ENCODE results near the gene OR4D2. TPM values are rescaled to one million over a fixed set of nuclear protein-coding genes. Genes with fewer than 3 reads are reported as not detected.

The OR4D2 gene
- total and polyA plus RNA-seq, 2 of the 4 experiments (the other 2 are of a cell fraction): not detected

DNA sequence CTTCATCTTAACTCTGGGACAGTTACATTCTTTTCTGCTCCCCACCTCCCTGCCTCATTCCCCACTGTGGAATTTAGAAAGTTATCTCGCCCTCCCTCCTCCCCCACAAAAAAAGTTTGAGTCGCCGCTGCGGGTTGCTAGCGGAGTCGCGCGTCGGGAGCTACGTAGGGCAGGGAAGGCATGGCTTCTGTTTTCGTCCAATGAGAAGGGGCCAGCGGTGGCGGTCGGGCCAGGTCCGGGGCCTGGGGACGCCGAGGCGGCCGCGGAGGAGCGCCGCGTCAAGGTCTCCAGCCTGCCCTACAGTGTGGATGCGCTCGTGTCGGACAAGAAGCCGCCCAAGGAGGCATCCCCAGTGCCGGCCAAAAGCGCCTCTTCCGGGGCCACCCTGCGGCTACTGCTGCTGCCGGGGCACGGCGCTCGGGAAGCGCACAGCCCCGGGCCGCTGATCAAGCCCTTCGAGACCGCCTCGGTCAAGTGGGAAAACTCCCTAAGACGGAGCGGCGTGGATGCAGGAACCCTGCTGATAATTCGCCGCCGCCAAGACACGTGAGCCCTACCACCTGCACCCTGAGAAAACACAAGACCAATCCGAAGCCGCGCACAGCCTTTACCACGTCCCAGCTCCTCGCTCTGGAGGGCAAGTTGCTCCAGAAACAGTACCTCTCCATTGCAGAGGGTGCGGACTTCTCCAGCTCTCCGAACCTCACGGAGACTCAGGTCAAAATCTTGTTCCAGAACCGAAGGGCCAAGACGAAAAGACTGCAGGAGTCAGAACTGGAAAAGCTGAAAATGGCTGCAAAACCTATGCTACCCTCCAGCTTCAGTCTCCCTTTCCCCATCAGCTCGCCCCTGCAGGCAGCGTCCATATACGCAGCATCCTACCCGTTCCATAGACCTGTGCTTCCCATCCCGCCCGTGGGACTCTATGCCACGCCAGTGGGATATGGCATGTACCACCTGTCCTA lies 9.7 kb upstream of the OR4D2 start (continued):
- no peak for TF ChIP-seq MAZ (IDR thresholded peaks at IDR 0.05; ENCODE audit: borderline replicate concordance, low read depth, low read length)

DNA sequence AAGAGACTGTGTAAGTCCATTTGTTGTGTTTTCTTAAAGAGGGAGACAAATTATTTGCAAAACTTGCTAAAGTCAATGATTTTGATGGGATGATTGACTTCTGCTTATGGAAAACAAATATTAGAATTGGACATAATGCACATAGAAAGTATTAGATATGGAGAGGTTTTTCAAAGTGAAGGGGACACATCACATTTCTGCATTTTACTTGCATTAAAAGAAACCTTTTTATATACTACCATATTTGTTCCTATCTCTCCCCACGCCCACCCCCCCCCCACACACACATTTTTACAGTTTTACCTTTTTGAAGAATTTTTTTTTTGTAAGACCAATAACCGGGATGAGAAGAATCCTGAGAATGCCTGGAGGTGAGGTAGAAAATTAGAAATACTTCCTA lies 8.6 kb upstream of the OR4D2 start:
- Histone ChIP-seq H4K8ac (ENCODE audit: low read depth in 2 of 2, low read length in 2 of 2) (no peak overlapping the region), H3K4me3 (ENCODE audit: insufficient read depth, low read depth, low read length) (no peak overlapping the region), H2AK9ac (replicated peaks; ENCODE audit: low read depth, low read length, poor library complexity) (no peak overlapping the region), H3K4ac (ENCODE audit: low read depth, low read length) (no peak overlapping the region), H3K9ac (ENCODE audit: low read depth, low read length) (no peak overlapping the region), H3K23ac (ENCODE audit: low read depth, low read length) (no peak overlapping the region), H3K4me2 (ENCODE audit: low read depth, low read length) (no peak overlapping the region), H2AK5ac (ENCODE audit: low read depth, low read length) (no peak overlapping the region), H3K27ac (ENCODE audit: insufficient read depth, low read length) (no peak overlapping the region), H2BK5ac (ENCODE audit: low read depth, low read length, poor library complexity, severe bottlenecking) (no peak overlapping the region), H4K20me1 (ENCODE audit: insufficient read depth, low read length) (no peaks in the 10 kb centered on the region), H3K27me3 (ENCODE audit: control insufficient read depth, insufficient read depth, low read length) (peaks cover 25% of the 10 kb centered on the region), H3K9me3 (ENCODE audit: control insufficient read depth, insufficient read depth, low read length) (no peaks in the 10 kb centered on the region), H4K91ac (ENCODE audit: insufficient read depth, low read depth, low read length) (no peak overlapping the region), H3K18ac (ENCODE audit: low read depth, low read length) (no peak overlapping the region), H3K14ac (replicated peaks; ENCODE audit: low read depth, low read length) (no peak overlapping the region), H3K36me3 (ENCODE audit: control insufficient read depth, insufficient read depth, low read length) (no peaks in the 10 kb centered on the region), H2BK120ac (ENCODE audit: low read depth, low read length) (no peak overlapping the region), H2AFZ (replicated peaks; ENCODE audit: low read length, poor library complexity) (no peak overlapping the region), H3K9me1 (ENCODE audit: insufficient read depth, low read length) (no peaks in the 10 kb centered on the region), H3K56ac (ENCODE audit: extremely low read depth, insufficient read depth, low read length) (no peak overlapping the region), H2BK20ac (ENCODE audit: low read depth, low read length) (no peak overlapping the region), H3K79me1 (ENCODE audit: low read depth in 1 of 2, low read length in 2 of 2) (no peaks in the 10 kb centered on the region), H3K4me1 (ENCODE audit: control insufficient read depth, insufficient read depth, low read length) (peaks cover 2% of the 10 kb centered on the region; the same call in 1 of the 2 replicates), H2BK15ac (ENCODE audit: low read depth, low read length) (no peak overlapping the region), H4K5ac (ENCODE audit: low read depth, low read length) (no peak overlapping the region)
- no TSS peak for BruUV-seq (replicated peaks)
- intact Hi-C loops (cut with micrococcal nuclease): no loop called here
- WGBS, 2 experiments (ENCODE audit: extremely low coverage in 2 of 2, insufficient read length in 1 of 2): no CpG with 5 or more reads among the region's 2 CpGs
- ChIA-PET POLR2A (ENCODE audit: unreplicated experiment) (no interaction called here), CTCF (no interaction called here)
- dilution Hi-C loops (cut with HindIII; ENCODE audit: low sequenced_read_pairs, unreplicated experiment): no loop called here
- ATAC-seq (ENCODE audit: low read depth) (no peak), DNase-seq (no peak)
- in situ Hi-C loops (cut with MboI; ENCODE audit: low sequenced_read_pairs): no loop called here
- TF ChIP-seq, protein P1, sequence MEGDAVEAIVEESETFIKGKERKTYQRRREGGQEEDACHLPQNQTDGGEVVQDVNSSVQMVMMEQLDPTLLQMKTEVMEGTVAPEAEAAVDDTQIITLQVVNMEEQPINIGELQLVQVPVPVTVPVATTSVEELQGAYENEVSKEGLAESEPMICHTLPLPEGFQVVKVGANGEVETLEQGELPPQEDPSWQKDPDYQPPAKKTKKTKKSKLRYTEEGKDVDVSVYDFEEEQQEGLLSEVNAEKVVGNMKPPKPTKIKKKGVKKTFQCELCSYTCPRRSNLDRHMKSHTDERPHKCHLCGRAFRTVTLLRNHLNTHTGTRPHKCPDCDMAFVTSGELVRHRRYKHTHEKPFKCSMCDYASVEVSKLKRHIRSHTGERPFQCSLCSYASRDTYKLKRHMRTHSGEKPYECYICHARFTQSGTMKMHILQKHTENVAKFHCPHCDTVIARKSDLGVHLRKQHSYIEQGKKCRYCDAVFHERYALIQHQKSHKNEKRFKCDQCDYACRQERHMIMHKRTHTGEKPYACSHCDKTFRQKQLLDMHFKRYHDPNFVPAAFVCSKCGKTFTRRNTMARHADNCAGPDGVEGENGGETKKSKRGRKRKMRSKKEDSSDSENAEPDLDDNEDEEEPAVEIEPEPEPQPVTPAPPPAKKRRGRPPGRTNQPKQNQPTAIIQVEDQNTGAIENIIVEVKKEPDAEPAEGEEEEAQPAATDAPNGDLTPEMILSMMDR (conservative IDR thresholded peaks at IDR 0.05; ENCODE audit: low read depth, low read length): no peak
- TF ChIP-seq NFE2L2 (IDR thresholded peaks at IDR 0.05; ENCODE audit: low read depth, low read length): no peak
- no peak for TF ChIP-seq MXI1 (IDR thresholded peaks at IDR 0.05; ENCODE audit: borderline replicate concordance, low read depth, low read length)
- no peak for TF ChIP-seq RCOR1 (IDR thresholded peaks at IDR 0.05; ENCODE audit: insufficient replicate concordance, low read length)
- TF ChIP-seq RAD21 (IDR thresholded peaks at IDR 0.05; ENCODE audit: low read length): no peak
- no peak for TF ChIP-seq MAZ (IDR thresholded peaks at IDR 0.05; ENCODE audit: borderline replicate concordance, low read depth, low read length)
- TF ChIP-seq POLR2A (IDR thresholded peaks at IDR 0.05; ENCODE audit: low read depth, low read length): no peak
- TF ChIP-seq, protein P2, sequence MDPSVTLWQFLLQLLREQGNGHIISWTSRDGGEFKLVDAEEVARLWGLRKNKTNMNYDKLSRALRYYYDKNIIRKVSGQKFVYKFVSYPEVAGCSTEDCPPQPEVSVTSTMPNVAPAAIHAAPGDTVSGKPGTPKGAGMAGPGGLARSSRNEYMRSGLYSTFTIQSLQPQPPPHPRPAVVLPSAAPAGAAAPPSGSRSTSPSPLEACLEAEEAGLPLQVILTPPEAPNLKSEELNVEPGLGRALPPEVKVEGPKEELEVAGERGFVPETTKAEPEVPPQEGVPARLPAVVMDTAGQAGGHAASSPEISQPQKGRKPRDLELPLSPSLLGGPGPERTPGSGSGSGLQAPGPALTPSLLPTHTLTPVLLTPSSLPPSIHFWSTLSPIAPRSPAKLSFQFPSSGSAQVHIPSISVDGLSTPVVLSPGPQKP (IDR thresholded peaks at IDR 0.05; ENCODE audit: borderline replicate concordance, low read depth, low read length): no peak
- TF ChIP-seq, protein P3, sequence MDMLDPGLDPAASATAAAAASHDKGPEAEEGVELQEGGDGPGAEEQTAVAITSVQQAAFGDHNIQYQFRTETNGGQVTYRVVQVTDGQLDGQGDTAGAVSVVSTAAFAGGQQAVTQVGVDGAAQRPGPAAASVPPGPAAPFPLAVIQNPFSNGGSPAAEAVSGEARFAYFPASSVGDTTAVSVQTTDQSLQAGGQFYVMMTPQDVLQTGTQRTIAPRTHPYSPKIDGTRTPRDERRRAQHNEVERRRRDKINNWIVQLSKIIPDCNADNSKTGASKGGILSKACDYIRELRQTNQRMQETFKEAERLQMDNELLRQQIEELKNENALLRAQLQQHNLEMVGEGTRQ (IDR thresholded peaks at IDR 0.05; ENCODE audit: low read depth, low read length): no peak
- TF ChIP-seq MAFK (IDR thresholded peaks at IDR 0.05; ENCODE audit: low read depth, low read length): no peak
- no peak for TF ChIP-seq SMC3 (IDR thresholded peaks at IDR 0.05; ENCODE audit: low read depth, low read length)
- TF ChIP-seq FOS (IDR thresholded peaks at IDR 0.05; ENCODE audit: low read depth, low read length): no peak

All from IMR-90 (cell line).